T-helper 1 cell treated with Interleukin-12 subunit alpha and Interleukin-12 subunit beta and Interleukin-4 antibody, amounts not matched to agents 30 ng/mL and 1 ng/mL, for 36 hours (primary cell): ENCODE data around the gene NCAM2. TPM values are rescaled to one million over a fixed set of nuclear protein-coding genes. Genes with fewer than 3 reads are reported as not detected.

ENCODE experiments used
- intact Hi-C: fragments of 100-400 bp; cut with micrococcal nuclease; formaldehyde crosslinking; loops from one replicate; pipeline ENCODE4 v1.15.1; 2024
- total RNA-seq: library from RNA; stranded (reverse); gene quantifications from 2 replicates; pipeline ENCODE4 v1.2.3, GENCODE V29; 2022

NCAM2 gene
- total RNA-seq, 1 donor from 2014 or later: not detected

DNA sequence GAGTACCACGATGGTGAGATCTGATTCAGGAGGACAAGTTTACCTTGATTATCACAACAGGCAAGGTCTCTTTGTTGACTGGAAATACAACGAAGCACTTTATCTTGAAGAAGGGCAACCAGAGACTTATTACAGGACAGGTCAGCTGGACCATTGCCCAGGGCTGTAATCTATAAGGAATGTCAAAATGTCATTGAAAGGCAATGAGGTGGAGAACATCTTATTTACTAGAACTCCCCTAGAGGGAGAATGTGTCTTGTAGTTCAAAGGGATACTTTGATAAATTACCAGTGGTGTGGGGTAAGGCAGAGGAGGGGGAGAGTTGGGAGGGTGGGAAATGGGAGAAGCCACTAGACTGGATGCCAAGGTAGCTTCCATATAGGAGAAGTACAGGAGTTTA is 212.3 kb downstream of the NCAM2 start:
- intact Hi-C loops: no loop called here

DNA sequence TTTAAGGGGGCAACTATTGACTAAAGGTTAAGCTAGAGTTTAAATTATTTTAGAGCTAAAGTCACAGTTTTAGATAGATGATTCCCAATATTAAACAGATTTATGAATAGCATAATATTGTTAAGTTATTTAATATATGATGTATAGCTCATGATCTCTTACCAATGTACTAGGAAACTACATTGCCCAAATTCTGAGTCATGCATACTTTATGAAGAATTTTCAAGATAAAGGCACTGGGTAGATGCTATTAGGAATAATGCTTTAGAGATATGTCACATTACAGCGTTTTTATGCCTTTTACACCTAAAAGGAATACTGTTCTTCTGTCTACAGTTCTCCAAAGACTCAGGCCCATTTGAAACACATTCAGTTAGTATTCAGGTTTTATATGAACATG is 215.1 kb downstream of the NCAM2 start:
- intact Hi-C loops: no loop called here

DNA sequence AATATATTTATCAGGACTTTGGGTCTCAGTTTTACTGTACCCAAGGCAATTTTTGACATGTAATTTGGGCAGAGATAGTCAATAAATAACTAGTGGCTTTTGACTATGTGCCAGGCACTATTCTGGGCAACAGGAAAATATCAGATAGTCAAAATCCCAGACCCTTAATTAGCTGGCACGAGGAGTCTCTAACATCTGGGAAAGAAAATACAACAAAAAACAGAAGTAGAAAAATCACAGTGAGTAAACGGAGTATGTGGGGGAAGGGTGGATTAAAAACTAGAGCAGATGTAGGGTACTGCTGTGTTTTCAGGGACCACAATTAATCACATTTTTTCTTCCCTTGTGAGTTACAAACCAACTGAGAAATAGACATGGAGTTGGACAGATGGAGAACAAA is 217.8 kb downstream of the NCAM2 start:
- intact Hi-C loops: no loop called here

DNA sequence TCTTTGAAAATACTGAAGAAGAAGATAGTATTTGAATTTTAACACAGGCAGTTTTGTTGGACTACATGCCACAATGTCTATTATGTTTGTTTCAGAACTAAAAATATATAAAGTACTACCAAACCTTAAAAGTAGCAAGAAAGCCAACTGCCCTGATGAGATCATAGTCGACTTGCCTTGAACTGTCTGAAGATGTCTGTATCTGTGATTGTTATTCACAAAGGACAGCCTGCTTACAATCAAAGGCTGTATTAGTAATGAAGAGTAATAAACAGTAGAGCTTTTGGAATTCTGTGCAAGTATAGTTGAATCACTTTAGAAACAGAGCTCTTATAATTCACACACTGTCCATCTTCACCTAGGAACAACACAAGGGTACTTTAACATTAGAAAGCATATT is 228.3 kb downstream of the NCAM2 start:
- intact Hi-C loops: no loop called here

DNA sequence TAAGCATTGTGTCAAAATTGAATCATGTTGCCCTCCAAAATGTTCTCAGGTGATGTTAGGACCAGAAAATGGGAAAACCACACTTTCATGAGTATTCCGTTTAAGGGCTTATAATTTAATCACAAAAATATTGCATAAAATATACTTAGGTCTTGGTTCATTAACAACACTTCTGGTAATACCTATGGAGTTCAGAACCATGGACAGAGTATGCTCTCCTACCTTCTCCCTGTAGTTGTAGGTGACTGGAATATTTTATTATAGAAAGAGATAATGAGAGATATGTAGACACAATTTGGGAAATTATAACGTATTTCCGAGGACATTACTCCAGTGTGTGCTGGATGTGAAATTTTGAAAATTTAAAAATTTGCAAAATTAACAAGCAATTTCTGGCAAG is 232.5 kb downstream of the NCAM2 start:
- intact Hi-C loops: loop anchor here (5.0 kb wide), 1 partner anchor 692 kb away; no protein-coding TSS in a partner anchor

DNA sequence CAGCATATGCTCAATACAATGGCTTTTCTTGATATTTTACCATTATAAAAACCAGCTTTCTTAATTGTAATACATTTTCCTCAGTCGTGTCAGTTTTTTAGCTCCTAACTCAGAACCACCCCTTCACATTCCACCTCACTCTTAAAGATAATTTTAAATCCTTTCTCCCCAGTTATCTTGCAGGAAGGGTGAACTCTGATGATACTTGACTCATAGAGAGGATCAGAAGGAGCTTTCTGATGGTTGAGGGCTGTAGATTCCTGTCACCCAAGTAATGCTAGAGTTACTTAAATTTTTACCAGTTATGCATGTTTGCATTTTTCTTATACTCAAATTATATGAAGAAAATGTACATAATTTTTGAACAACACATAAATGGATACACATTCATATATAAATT is 233.7 kb downstream of the NCAM2 start:
- intact Hi-C loops: loop anchor here (5.0 kb wide), 1 partner anchor 690 kb away; no protein-coding TSS in a partner anchor

DNA sequence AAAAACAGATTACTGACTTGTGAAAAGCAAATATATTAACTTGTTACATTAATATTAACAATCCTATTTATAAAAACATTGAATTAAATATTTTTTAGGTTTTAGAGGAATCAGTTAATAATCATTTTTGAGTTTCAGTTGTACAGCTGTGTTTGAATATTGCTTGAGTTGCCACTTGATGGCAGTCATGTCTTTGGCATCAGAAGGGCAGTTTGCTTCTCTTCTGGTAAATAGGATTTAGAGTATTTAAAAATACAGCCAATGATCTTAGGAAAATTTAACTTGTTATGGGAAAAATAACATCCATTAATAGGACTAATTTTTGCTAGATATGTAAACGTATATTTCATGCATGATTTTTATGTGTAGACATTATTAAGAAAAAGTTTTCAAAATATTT is 234.1 kb downstream of the NCAM2 start:
- intact Hi-C loops: loop anchor here (5.0 kb wide), 1 partner anchor 690 kb away; no protein-coding TSS in a partner anchor

DNA sequence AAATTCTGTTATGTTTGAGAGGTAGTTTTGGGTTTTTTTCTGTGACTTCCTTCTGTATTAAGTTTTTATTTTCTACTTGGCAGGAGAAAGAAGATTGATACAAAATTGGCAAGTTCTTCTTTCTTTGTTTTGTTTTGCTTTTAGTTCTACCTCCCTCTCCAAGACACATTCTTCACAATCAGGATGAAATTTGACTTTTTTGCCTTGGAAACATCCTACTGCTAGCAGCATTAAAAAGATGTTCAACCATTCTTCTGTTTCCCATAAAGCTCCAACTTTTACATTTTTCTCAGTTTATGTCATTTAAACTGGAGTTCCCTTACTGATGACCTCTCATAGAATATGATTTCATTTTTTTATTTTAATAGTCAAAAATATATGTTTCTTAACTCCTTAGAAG is 234.8 kb downstream of the NCAM2 start:
- intact Hi-C loops: loop anchor here (5.0 kb wide), 1 partner anchor 689 kb away; no protein-coding TSS in a partner anchor

DNA sequence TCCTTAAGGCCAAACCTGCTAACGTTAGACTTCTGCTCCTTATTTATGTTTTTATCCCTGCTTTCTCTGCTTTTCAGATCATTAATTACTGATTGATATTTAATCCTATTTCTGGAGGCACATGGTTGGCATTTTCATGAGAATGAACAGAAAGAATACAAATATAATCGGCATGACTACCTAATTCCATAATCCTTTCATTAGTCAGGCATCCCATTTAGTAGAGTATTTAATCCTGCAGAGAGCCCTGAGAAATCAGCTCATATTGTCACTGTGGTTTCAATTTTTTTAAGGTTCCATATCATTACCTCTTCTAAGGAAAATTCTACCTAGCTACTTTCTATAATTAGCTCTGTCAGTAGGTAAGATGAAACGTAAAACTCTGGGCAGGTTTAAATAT is 238.8 kb downstream of the NCAM2 start:
- intact Hi-C loops: no loop called here

DNA sequence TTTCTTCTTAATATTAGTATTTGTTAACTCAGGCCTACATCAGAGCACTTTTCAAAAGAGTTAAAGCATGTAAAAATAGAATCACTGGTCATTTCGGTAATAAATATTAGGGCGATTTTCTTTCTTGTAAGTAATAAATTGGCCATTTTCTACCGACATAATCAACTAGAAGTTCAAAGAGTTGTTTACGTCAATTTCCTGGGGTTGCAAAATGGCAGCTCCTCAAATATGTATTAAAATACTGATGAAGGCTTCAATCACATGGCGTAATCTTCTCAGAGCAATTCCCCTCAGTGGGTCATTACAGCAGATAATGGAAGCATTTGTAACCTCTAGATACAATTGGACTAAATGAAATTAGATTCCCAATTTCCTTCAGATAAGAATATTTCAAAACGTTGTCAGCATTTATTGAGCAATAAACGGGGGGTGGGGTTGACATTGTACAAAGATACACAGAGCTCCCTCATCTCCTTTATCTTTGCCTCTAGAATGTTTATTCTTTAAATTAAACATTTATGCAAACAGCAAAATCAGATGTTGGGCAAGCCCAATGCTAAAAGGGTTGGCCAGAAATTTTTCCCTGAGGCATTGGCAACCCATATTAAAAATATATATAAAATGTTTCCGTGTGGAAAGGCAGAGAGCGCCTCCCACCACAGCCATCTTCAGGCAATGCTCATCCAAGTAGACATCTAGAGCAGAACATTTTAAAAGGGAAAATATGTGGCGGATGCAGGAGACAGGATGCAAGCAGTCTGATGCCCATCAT is 240.6 kb downstream of the NCAM2 start:
- intact Hi-C loops: no loop called here

DNA sequence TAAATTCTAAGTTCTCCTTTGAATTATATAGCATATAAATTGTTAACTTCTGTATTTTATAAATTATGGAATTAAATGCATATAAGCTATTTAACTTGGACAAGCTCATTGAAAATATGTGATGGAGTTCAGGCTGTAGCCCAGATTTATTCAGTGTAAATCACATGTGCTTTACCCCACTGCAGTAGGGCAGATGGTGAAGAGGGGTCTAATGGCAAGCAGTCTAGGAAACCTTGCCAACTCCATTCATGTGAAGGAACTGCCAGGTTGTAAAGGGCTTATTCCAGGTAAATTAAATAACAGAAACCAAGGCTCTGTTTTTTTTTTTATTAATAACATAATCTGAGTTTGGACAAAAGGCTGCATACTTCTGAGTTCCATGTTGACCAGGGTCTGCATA is 243.2 kb downstream of the NCAM2 start:
- intact Hi-C loops: no loop called here

DNA sequence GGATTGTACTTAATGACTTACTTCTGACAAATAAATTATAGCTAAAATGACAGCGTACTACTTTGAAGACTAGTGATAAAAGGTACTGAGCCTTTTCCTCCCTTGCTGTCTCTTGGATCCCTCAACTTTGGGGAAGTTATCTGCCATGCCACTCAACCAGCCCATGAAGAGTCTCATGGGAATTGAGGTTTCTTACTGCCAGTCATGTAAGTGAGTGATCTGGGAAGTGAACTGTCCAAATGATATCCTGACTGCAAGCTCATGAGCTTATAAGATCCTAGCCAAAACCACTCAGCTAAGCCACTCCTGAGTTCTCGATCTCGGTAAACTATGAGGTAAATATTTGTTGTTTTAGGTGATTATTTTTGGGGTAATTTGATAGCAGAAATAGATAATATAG is 247.8 kb downstream of the NCAM2 start:
- intact Hi-C loops: no loop called here

DNA sequence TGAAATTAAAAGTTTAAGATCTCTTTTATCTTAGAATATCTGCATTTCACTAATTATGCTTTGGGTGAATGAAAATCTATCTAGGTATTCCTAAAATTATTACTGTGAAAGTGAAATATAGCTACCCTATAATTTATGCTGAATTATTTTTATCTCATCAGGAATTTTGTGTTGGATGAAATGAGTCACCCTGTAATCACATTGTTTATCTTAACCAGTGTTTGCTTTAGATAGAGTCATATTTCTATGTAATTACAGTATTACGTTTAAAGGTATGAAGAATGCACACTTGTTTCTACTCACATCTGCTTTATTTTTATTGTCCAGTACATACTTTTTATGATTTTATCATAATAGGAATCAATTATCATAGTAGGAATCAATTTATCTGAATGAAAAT is 249.2 kb downstream of the NCAM2 start:
- intact Hi-C loops: no loop called here

DNA sequence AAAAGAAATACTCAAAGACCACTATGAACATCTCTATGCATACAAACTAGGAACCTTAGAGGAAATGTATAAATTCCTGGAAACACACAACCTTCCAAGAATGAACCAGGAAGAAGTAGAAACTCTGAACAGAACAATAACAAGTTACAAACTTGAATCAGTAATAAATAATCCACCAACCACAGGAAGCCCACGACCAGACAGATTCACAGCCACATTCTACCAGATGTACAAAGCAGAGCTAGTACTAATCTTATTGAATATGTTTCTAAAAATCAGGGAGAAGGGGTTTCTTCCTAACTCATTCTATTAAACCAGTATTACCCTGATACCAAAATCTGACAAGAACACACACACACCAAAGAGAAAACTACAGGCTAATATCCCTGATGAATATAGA is 263.8 kb downstream of the NCAM2 start:
- intact Hi-C loops: no loop called here

DNA sequence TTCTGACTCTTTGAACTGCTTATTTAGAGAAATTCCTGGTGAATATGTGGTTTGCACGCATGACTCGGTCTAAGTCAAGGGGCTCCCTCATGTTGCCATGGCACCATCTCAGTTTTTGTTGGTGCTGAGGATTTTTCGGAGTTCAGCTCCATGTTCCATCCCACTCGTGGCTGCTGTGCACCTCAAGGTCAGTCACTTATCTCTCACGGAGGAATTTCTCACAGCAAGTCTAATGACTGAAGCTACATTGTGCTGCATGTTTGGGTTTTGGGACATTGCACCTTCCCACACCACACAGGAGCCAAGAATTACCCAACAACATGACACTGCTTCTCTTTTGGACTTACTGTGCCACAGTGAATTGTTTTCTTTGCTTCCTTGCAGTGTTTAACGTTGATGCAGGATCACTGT is 269.9 kb downstream of the NCAM2 start:
- intact Hi-C loops: no loop called here

DNA sequence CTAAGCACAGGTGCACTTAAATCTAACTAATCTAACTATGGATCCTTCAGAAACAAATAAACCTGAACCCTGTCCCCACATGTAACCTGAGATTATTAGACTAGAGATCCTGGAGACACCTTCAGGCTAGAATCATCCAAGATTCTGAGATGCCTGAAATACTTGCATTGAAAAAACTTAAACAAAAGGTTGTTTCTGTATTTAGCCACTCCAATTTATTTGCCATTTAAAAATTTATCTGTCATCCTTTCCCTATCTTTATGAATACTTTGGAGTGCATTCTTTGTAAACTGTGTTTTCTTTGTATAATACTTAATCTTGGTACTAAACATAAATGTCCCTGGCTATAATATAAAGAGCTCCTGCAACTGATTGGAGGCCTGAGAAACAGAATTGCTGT is 270.7 kb downstream of the NCAM2 start:
- intact Hi-C loops: no loop called here

DNA sequence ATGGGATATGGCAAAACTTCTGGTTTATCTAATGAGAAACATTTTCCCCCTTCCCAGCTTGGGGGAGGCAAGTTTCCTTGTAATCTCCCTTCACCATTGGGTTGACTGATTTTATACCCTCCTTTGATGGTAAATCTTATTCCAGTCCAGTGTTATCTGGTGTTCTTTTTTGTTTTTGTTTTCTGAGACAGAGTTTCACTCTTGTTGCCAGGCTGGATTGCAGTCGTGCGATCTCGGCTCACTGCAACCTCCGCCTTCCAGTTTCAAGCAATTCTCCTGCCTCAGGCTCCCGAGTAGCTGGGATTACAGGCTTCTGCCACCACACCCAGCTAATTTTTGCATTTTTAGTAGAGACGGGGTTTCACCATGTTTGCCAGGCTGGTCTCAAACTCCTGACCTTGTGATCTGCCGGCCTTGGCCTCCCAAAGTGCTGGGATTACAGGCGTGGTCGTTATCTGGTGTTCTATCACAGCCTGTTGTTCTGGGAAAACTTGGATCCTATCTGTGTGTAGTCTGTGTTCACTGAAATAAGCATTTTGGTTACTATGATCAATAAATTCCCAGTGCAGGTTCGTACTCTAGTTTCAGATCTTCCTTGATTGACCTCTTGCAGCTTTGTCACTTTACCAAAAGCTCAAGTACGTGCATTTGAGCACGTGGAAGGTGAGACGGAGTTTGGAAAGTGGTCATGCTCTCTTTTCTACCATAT is 281.1 kb downstream of the NCAM2 start:
- intact Hi-C loops: no loop called here

DNA sequence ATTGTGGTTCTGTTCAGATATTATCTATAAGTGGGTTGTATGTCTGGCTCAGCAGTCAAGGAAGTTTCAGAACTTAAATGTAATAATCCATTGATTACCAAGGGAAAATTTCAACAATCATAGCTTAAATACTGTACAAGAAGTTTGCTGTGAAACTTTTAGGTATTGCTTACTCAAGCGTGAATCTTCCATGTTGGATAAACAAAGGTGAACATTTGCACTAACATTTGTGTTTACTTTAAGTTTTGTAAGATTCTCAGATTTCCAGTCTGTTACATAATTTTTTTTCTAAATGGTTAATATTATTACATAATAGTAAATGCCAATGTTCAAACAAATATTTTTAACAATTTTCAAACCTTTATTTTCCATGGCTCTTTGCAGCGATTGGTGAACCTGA is 285.6 kb downstream of the NCAM2 start:
- intact Hi-C loops: no loop called here

DNA sequence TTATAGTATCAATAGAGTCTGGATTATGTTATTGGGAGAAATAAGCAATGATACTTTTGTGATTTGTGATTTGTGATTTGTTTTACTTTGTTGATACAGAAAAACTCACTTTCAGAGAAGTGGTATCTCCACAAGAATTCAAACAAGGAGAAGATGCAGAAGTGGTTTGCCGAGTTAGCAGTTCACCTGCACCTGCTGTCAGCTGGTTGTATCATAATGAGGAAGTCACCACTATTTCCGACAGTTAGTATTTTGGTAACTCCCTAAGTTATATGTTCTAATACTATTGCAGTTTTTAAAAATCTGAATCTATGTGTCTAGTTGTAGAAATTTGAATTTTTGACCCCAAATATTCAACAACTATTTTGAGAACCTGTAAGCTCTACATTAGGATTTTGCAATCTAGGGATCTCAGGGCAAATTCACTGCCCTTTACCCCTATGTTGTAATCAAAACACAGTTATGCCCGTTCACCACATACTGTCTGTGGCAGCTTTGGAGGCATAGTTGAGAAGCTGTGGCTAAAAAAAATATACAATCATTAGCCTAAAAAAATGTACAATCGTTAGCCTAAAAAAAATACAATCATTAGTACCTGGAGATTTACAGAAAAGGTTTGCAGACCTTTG is 288.1 kb downstream of the NCAM2 start:
- intact Hi-C loops: no loop called here

DNA sequence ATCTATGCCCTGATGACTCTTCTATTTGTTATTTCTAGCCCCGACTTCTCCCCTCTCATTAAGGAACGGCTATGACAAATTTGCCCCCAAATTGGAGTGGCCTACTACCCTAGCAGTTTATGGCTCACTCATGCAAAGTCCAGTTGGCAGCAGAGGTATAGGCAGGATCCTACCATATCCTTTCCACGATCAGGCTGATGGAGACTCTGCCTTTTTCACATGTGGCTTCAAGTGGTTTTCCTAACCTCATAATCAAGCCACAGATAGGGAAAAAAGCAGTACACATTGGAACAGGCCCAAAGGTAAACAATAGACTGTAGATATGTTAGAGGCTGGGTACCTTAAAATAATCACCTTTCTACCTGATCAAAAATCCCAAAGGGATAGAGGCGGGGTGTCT is 292.5 kb downstream of the NCAM2 start:
- intact Hi-C loops: no loop called here

DNA sequence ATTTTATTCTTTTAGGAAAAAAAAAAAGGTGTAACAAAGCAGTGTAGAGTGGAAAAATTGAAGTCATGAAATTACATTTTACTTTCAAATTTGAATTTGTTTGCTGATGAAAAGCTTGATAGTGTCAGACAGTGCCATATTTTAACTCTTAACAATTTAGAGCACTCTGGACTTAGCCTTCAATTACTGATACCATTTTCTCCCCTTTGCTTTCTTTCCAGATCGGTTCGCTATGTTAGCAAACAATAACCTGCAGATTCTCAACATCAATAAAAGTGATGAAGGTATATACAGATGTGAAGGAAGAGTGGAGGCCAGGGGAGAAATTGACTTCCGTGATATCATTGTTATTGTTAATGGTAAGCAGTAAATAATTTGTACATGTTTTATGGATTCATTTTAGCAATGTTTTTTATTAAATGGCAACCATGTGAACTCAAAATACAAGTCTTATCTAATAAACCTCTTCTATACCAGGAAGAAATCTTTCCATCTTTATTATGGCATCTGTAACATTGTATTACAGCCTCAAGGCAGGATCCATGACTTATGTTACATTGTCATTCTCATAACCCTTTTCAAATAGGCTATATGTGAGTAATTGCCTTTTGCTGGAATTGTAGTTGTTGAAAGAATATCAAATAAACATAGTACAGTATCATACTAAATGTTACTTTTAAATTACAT is 293.8 kb downstream of the NCAM2 start:
- intact Hi-C loops: no loop called here

DNA sequence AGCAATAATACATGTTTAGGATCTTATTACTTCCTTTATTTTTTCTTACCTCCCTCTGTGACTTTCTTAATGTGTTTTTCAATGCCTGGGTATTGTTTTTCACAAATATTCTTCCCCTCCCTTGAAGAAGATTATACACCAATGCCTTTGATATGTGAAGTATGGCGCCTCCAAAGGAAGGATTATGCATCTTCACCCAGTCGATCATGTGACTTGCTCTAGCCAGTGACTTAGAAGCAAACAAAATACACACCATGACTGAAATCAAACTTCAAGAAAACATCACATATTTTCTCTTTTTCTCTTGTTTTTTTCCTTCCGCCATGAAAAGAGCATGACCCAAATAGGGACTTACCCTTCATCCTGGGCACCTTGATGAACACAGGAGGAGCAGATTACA is 297.1 kb downstream of the NCAM2 start:
- intact Hi-C loops: no loop called here
